GM12872 (cell line): Measurements from ENCODE around the gene ZBTB18.

Experiments
- TF ChIP-seq, protein P1 (sequence below): IDR thresholded peaks from 3 replicates; pipeline ENCODE4 v1.5.1; 2011; ENCODE audit warnings: low read depth, mild to moderate bottlenecking, low read length, moderate library complexity; ENCODE audit not compliant: insufficient read depth

ZBTB18 gene

DNA sequence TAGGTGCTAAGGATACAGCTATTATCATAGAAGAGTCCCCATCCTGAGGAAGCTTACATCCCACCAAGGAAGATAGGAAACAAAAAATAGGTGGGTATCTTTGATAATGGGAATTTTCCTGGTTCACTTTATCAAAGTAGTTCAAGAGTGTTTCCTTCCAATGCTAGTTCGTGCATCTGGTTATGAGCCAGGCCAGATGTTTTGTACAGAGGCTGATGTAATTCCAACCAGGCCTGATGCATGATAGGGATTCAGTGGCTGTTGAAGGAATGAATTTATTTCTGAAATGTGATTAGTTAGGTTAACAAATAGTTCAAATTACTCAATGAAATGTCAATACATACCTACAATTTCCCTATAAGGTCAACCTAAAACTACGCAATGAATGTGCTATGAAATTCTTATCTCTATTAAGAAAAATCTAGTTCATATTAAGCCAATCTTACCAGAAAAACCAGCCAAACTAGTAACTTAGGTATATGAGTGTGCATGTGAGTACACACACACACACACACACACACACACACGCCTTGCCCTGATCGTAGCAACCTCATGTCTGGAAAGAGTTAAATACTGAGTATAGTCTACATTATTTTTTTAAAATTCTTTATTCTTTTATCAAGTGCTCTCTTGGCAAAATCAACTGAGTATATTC is 9.5 kb upstream of the ZBTB18 start:
- TF ChIP-seq, protein P1, sequence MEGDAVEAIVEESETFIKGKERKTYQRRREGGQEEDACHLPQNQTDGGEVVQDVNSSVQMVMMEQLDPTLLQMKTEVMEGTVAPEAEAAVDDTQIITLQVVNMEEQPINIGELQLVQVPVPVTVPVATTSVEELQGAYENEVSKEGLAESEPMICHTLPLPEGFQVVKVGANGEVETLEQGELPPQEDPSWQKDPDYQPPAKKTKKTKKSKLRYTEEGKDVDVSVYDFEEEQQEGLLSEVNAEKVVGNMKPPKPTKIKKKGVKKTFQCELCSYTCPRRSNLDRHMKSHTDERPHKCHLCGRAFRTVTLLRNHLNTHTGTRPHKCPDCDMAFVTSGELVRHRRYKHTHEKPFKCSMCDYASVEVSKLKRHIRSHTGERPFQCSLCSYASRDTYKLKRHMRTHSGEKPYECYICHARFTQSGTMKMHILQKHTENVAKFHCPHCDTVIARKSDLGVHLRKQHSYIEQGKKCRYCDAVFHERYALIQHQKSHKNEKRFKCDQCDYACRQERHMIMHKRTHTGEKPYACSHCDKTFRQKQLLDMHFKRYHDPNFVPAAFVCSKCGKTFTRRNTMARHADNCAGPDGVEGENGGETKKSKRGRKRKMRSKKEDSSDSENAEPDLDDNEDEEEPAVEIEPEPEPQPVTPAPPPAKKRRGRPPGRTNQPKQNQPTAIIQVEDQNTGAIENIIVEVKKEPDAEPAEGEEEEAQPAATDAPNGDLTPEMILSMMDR: no peak

DNA sequence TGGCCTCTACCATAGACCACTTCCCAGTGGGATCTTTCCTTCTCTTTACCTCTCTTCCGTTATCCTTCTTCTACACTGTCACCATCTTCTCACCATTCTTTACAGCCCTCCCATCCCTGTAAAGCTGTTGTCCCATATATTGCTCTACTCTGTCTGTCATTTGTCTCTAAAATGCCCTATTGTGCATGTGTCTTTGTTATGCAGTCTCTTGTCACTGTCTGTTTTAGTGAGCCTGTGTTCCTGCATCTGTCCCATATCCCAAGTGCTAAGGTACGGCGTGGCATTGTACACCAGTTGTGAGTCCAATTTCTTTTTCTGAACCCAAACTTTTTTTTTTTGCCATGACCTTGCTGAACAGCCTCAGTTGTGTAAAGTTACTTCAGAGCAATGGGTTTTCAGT is 8.8 kb upstream of the ZBTB18 start:
- TF ChIP-seq, protein P1: no peak

DNA sequence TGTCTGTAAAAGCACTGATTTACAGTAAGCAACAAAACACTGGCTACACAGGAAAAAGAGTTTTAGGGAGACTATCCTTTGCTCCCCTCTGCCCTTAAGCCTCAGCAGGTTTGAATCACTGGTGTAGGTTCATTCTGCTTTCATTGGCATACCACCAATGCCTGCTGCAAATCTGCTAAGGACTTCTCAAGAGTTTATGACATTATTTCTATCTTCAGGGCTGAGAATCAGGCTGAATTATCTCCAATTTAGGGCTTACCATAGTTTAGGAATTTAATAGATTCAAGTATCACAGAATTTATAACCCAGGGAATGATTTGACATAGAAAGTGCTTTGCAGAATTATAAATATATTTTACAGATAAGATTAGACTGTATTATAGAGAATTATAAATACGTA is 6.7 kb upstream of the ZBTB18 start:
- TF ChIP-seq, protein P1: no peak

DNA sequence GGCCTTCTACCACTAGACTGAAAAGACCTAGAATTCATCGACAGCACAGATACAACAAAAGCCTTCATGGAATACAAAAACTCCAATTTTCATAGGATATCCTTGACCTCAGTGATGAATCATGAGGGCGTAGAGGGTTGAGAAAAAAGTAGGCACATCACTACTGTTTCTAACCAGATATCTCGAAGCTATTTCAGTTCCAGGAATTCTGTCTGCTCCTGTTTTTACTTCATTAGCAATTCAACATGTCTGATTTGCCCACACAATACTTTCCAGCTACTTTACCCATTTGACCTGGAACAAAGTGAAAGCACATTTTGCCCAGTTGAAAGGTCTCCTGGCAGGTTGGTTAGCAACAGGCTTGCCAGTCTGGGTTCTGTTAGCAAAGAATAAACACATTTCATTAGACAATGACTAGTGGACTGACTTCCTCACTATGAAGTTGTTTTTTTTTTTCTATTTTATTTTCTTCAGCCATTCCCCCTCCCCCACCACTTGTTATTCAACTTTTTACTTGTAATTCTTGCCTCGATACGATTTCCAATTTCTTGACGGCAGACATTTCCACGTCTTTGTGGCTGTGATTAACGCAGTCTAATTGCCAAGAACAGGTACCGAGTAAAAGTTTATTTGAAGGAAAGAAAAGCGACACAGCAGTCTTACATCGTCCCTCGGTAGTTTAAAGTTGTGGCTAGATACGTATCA is 4.0 kb upstream of the ZBTB18 start:
- TF ChIP-seq, protein P1: no peak

DNA sequence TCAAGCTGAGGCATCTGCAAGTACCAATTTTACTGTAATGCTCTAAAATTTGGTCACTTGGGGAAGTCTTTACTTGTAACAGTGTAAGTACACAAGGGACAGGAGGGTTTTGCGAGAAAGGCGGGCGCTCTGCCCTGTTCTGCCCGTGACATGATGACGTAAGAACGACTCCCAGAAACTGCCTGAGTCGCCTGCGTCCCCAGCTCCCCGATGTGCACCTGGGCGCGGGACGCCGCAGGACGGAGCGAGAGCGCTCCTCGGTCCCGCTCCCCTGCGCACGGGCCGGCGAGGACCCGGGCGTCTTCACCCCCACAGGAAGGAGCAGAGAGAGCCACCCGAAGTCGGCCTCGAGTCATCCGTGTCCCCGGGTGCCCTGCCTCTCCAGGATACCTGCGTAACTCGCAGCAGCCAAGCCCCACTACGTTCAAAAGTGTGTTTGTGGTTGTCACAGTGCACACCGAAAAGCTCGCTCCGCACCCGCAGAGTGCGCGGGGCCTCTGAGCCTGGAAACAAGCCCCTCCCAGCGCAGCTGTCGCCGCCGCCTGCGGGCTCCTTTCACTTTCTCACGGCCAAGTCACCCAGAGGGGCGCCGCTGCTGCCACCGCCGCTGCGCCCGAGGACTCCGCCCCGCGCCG is 3.3 kb upstream of the ZBTB18 start:
- TF ChIP-seq, protein P1: no peak

DNA sequence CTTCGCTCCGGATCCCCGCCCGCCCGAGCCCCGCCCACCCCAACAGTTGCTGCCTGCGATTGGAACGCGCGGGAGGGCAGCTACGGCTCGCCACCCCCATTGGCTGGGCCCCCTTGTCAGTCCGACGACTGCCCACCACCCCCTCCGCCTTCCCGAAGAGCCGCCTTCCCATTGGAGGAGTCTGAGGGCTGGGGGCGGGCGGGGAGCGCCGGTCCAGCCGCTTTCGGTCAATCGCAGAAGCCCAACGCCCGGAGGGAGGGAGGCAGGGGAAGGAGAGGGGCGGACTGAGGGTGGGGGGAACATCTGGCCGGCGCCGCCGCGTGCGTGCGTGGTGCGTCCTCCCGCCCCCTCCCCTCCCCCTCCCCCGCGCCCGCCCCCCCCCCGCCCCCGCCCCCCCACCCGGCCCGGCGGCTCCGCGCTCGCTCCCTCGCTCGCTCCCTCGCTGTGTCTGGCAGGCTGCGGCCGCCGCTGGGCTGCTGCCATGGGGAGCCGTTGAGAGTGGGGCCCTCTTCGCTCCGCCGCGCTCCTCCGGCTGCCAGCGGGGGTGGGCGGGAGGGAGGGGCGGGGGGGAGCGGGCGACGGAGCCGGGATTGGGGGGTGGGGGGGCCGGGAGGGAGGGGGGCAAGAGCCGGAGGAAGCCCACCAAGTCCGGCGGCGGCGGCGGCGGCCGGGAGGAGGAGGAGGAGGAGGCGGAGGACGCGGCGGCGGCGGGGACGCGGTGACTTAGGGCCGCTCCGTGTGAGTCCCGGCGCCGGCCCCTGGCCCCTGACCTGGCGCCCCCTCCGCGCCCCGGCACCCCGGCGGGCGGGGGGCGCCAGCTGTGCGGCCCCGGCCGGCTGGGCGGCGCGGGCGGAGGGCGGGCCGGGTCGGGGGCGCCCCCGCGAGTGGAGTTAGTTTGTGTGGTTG is 2.6 kb upstream of the ZBTB18 start:
- TF ChIP-seq, protein P1: no peak
